Ovary (tissue), 3 donors: ENCODE measurements around the gene MYO1B.

Experiments
- POLR2A ChIP-seq: fragments of 450-650 bp; IDR thresholded peaks from one replicate; pipeline ENCODE4 v1.6.1; 2017; ENCODE audit warnings: antibody characterized with exemption, mild to moderate bottlenecking, moderate library complexity
- TF ChIP-seq, protein P1 (sequence below), 3 donors: fragments of 450-650 bp in 2 of 3; fragments of 200-600 bp in 1 of 3; IDR thresholded peaks; one replicate each; pipeline versions ENCODE4 v1.5.1 to v1.8.0; 2016 to 2022; ENCODE audit warnings: antibody characterized with exemption in 3 of 3, mild to moderate bottlenecking in 1 of 3
- donor health status: DM: no; HTN: no; CAD: no.

DNA sequence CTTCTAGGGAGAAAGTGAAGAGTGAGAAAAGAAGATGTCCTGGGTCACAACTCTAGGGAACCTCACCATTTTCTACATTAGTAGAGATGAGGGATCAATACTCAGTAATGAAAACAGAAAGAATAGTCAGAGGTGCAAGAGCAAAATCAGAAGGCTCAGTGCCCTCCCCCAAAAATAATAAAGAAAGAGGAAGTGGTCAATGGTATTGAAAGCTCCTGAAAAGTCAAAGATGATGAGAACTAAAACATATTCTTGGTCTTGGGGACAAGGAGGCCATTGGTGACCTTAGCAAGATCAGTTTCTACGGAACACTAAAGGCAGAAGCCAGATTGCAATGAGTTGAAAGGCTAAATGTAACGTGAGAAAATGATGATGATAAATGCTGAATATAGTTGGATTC, 24.5 kb upstream of the MYO1B start:
- no peak for TF ChIP-seq POLR2A
- TF ChIP-seq, protein P1, sequence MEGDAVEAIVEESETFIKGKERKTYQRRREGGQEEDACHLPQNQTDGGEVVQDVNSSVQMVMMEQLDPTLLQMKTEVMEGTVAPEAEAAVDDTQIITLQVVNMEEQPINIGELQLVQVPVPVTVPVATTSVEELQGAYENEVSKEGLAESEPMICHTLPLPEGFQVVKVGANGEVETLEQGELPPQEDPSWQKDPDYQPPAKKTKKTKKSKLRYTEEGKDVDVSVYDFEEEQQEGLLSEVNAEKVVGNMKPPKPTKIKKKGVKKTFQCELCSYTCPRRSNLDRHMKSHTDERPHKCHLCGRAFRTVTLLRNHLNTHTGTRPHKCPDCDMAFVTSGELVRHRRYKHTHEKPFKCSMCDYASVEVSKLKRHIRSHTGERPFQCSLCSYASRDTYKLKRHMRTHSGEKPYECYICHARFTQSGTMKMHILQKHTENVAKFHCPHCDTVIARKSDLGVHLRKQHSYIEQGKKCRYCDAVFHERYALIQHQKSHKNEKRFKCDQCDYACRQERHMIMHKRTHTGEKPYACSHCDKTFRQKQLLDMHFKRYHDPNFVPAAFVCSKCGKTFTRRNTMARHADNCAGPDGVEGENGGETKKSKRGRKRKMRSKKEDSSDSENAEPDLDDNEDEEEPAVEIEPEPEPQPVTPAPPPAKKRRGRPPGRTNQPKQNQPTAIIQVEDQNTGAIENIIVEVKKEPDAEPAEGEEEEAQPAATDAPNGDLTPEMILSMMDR (IDR thresholded peaks at IDR 0.05): no peak
